ENCODE results near the gene ADAMTSL3. TPM values are rescaled to one million over a fixed set of nuclear protein-coding genes. Genes with fewer than 3 reads are reported as not detected.
"Not testable (repeated sequence)": the region's sequence is repeated elsewhere in the genome, so short reads cannot be mapped to it uniquely, and the experiment has no call there.

Gene ADAMTSL3
- total RNA-seq, 2 donors from 2014 or later = 1.6 to 8.7 TPM

GRCh38 chr15:83723216-83723615 is 69.3 kb downstream of the ADAMTSL3 start:
- intact Hi-C loops (cut with DNase I, micrococcal nuclease) = no loop called here
- DNase-seq = no peak
- ATAC-seq = no peak

- intact Hi-C loops (cut with DNase I, micrococcal nuclease) = no loop called here
- DNase-seq = no peak
- ATAC-seq = no peak
Observed at GRCh38 chr15:83732196-83732595, 78.3 kb downstream of the ADAMTSL3 start.

- intact Hi-C loops (cut with DNase I, micrococcal nuclease) = no loop called here
- no peak for DNase-seq
- no peak for ATAC-seq
Observed at GRCh38 chr15:83732770-83733169, 78.8 kb downstream of the ADAMTSL3 start.

- ATAC-seq (no peak), DNase-seq (no peak)
- intact Hi-C loops (cut with DNase I, micrococcal nuclease) = no loop called here
Observed at GRCh38 chr15:83733206-83733605, 79.3 kb downstream of the ADAMTSL3 start.

- ATAC-seq = no peak
- intact Hi-C loops (cut with DNase I, micrococcal nuclease) = no loop called here
- no peak for DNase-seq
Observed at GRCh38 chr15:83733691-83734090, 79.8 kb downstream of the ADAMTSL3 start.

- intact Hi-C loops (cut with DNase I, micrococcal nuclease) = no loop called here
- DNase-seq = no peak
- no peak for ATAC-seq
Observed at GRCh38 chr15:83734487-83734886, 80.6 kb downstream of the ADAMTSL3 start.

GRCh38 chr15:83739629-83740028 is 85.7 kb downstream of the ADAMTSL3 start:
- DNase-seq = no peak
- intact Hi-C loops (cut with DNase I, micrococcal nuclease) = no loop called here
- no peak for ATAC-seq

- intact Hi-C loops (cut with DNase I, micrococcal nuclease) = loop anchor here in 1 of 2 donors (5.0 kb wide), 1 partner anchor 178 kb away; no protein-coding TSS in a partner anchor
- ATAC-seq (no peak), DNase-seq (no peak)
Observed at GRCh38 chr15:83745771-83746170, 91.8 kb downstream of the ADAMTSL3 start.

- DNase-seq (no peak), ATAC-seq (no peak)
- intact Hi-C loops (cut with DNase I, micrococcal nuclease) = loop anchor here in 1 of 2 donors (5.0 kb wide), 1 partner anchor 179 kb away; no protein-coding TSS in a partner anchor
Observed at GRCh38 chr15:83746231-83746630, 92.3 kb downstream of the ADAMTSL3 start.

- DNase-seq = no peak
- no peak for ATAC-seq
- intact Hi-C loops (cut with DNase I, micrococcal nuclease) = loop anchor here in 1 of 2 donors (5.0 kb wide), 1 partner anchor 180 kb away; no protein-coding TSS in a partner anchor
Observed at GRCh38 chr15:83747050-83747717, 93.3 kb downstream of the ADAMTSL3 start.

- DNase-seq = no peak
- no peak for ATAC-seq
- intact Hi-C loops (cut with DNase I, micrococcal nuclease) = loop anchor here in 1 of 2 donors (5.0 kb wide), 1 partner anchor 180 kb away; no protein-coding TSS in a partner anchor
Observed at GRCh38 chr15:83747718-83748110, 93.8 kb downstream of the ADAMTSL3 start.

- DNase-seq = no peak
- no peak for ATAC-seq
- intact Hi-C loops (cut with DNase I, micrococcal nuclease) = no loop called here
Observed at GRCh38 chr15:83753872-83754493, 100.1 kb downstream of the ADAMTSL3 start.

GRCh38 chr15:83757291-83757690 is 103.4 kb downstream of the ADAMTSL3 start:
- ATAC-seq; intact Hi-C loops (cut with DNase I, micrococcal nuclease); DNase-seq: not testable (repeated sequence)

GRCh38 chr15:83762367-83762766 is 108.4 kb downstream of the ADAMTSL3 start:
- intact Hi-C loops (cut with DNase I, micrococcal nuclease) = no loop called here
- ATAC-seq (no peak), DNase-seq (no peak)

GRCh38 chr15:83764201-83764838 is 110.4 kb downstream of the ADAMTSL3 start:
- intact Hi-C loops (cut with DNase I, micrococcal nuclease) = no loop called here
- no peak for DNase-seq
- no peak for ATAC-seq

GRCh38 chr15:83766339-83766738 is 112.4 kb downstream of the ADAMTSL3 start:
- no peak for DNase-seq
- ATAC-seq = no peak
- intact Hi-C loops (cut with DNase I, micrococcal nuclease) = no loop called here

- DNase-seq = no peak
- no peak for ATAC-seq
- intact Hi-C loops (cut with DNase I, micrococcal nuclease) = no loop called here
Observed at GRCh38 chr15:83767741-83768140, 113.8 kb downstream of the ADAMTSL3 start.

- no peak for DNase-seq
- intact Hi-C loops (cut with DNase I, micrococcal nuclease) = no loop called here
- ATAC-seq = no peak
Observed at GRCh38 chr15:83769411-83769999, 115.6 kb downstream of the ADAMTSL3 start.

GRCh38 chr15:83775738-83776137 is 121.8 kb downstream of the ADAMTSL3 start:
- intact Hi-C loops (cut with DNase I, micrococcal nuclease) = no loop called here
- ATAC-seq = no peak
- DNase-seq = no peak

GRCh38 chr15:83776986-83777385 is 123.1 kb downstream of the ADAMTSL3 start:
- ATAC-seq = no peak
- DNase-seq = no peak
- intact Hi-C loops (cut with DNase I, micrococcal nuclease) = no loop called here
